Peyer's patch (tissue), 4 donors: ENCODE data around the gene ABCA9. TPM values are rescaled to one million over a fixed set of nuclear protein-coding genes. Genes with fewer than 3 reads are reported as not detected.
A peak's percentile ranks its signal among the peaks of the same experiment; 100 is the strongest.

Experiments used
- DNase-seq, 3 donors: peaks; one replicate each; pipeline ENCODE4 v3.0.0-alpha.2; 2017 to 2019
- H3K27ac ChIP-seq, 4 donors: fragments of 200-600 bp; sonication (generic); one replicate each; pipeline ENCODE4 v1.5.1; 2016 to 2019
- H3K27me3 ChIP-seq, 2 donors: fragments of 200-600 bp; sonication (generic); one replicate each; pipeline ENCODE4 v1.5.1; 2019
- H3K36me3 ChIP-seq, 3 donors: fragments of 200-600 bp; sonication (generic); one replicate each; pipeline ENCODE4 v1.5.1; 2016 to 2019
- H3K4me1 ChIP-seq, 4 donors: fragments of 200-600 bp; sonication (generic); one replicate each; pipeline ENCODE4 v1.5.1; 2016 to 2019
- H3K4me3 ChIP-seq, 4 donors: fragments of 200-600 bp; sonication (generic); 1 replicate in 3 of 4; 2 replicates in 1 of 4; pipeline ENCODE4 v1.5.1; 2016 to 2019; ENCODE audit warnings: mild to moderate bottlenecking in 1 of 4
- H3K9me3 ChIP-seq, 4 donors: fragments of 200-600 bp; sonication (generic); one replicate each; pipeline ENCODE4 v1.5.1; 2016 to 2019; ENCODE audit warnings: mild to moderate bottlenecking in 1 of 4
- POLR2A ChIP-seq, 2 donors: fragments of 450-650 bp; IDR thresholded peaks; one replicate each; pipeline ENCODE4 v1.5.1; 2017; ENCODE audit warnings: antibody characterized with exemption in 2 of 2, mild to moderate bottlenecking in 2 of 2, moderate library complexity in 2 of 2
- total RNA-seq, 4 donors: library from RNA; depleted of rRNA; stranded (reverse); fragments of >200 nt; gene quantifications; one replicate each; pipeline ENCODE4 v1.1.0, GENCODE V29; 2016
- TF ChIP-seq, protein P1 (sequence below), 6 experiments: fragments of 450-650 bp in 4 of 6; fragments of 200-600 bp in 2 of 6; sonication (generic) in 1 of 6; IDR thresholded peaks; one replicate each; pipeline ENCODE4 v1.5.1; 2017 to 2019; ENCODE audit warnings: antibody characterized with exemption in 6 of 6, mild to moderate bottlenecking in 3 of 6, moderate library complexity in 1 of 6

Gene ABCA9
- total RNA-seq, 4 donors from 2014 or later, result 8.6 to 35.9 (median 20.6) TPM

DNA sequence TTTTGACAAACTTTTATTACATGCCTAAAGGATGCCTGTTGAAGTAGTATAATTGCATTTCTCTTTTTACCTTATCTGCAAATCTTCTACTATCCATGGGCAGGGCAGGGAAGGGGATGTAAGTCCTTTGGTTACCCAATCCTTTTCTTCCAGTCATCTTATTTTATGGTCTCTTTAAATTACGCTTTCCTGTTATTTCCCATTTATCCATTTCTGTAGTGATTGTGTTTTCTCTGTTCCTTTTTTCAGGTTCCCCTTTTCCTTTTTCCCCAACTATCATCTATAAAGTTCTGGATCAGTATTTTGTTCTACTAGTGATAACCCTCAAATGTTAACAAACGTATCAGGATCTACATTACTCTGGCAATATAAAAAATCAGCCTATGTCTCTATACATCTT is 3.3 kb upstream of the ABCA9 start:
- DNase-seq, result no peak
- Histone ChIP-seq H3K27me3 (no peaks in the 10 kb centered on the region), H3K4me1 (no peaks in the 10 kb centered on the region), H3K4me3 (no peak overlapping the region), H3K27ac (no peak overlapping the region), H3K36me3 (no peaks in the 10 kb centered on the region), H3K9me3 (no peaks in the 10 kb centered on the region)
- TF ChIP-seq, protein P1, sequence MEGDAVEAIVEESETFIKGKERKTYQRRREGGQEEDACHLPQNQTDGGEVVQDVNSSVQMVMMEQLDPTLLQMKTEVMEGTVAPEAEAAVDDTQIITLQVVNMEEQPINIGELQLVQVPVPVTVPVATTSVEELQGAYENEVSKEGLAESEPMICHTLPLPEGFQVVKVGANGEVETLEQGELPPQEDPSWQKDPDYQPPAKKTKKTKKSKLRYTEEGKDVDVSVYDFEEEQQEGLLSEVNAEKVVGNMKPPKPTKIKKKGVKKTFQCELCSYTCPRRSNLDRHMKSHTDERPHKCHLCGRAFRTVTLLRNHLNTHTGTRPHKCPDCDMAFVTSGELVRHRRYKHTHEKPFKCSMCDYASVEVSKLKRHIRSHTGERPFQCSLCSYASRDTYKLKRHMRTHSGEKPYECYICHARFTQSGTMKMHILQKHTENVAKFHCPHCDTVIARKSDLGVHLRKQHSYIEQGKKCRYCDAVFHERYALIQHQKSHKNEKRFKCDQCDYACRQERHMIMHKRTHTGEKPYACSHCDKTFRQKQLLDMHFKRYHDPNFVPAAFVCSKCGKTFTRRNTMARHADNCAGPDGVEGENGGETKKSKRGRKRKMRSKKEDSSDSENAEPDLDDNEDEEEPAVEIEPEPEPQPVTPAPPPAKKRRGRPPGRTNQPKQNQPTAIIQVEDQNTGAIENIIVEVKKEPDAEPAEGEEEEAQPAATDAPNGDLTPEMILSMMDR (IDR thresholded peaks at IDR 0.05), result no peak
- no peak for TF ChIP-seq POLR2A (IDR thresholded peaks at IDR 0.05)

DNA sequence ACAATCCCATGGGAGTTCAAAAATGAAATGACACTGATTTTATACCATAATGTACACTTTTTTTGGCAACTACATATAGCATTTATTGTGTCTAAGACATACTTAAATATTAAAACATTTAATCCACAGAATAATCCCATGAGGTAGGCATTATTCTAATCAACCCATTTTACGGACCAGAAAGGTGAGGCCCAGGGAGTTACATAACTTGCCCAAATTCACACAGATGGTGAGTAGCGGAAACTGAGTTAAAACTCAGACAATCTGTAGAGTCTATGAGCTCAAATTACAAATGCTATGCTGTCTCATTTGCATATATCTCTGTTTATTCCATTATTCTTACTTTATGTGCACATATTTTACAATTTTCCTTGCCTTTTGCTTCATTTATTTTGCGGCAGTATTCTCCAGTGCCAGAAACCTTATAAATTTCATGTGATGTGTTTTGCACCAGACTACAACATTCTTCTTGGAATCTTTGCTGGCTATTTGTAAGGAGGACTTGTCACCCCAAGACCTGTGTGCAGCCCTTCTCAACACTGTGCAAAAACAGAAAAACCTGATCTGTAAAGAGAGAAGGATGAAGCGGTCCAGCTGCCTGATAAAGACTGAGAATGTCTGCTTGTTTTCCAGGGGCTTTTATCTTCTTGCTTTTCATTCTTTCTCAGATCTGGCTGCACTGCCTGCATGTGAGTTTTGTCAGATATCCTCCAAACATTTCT is 2.3 kb upstream of the ABCA9 start:
- H3K27ac ChIP-seq, result no peak overlapping the region
- H3K4me1 ChIP-seq, result no peaks in the 10 kb centered on the region
- no peak overlapping the region for H3K4me3 ChIP-seq
- no peaks in the 10 kb centered on the region for H3K27me3 ChIP-seq
- no peaks in the 10 kb centered on the region for H3K9me3 ChIP-seq
- TF ChIP-seq POLR2A (IDR thresholded peaks at IDR 0.05), result no peak
- TF ChIP-seq, protein P1 (IDR thresholded peaks at IDR 0.05), result no peak
- H3K36me3 ChIP-seq, result no peaks in the 10 kb centered on the region
- DNase-seq, result no peak

DNA sequence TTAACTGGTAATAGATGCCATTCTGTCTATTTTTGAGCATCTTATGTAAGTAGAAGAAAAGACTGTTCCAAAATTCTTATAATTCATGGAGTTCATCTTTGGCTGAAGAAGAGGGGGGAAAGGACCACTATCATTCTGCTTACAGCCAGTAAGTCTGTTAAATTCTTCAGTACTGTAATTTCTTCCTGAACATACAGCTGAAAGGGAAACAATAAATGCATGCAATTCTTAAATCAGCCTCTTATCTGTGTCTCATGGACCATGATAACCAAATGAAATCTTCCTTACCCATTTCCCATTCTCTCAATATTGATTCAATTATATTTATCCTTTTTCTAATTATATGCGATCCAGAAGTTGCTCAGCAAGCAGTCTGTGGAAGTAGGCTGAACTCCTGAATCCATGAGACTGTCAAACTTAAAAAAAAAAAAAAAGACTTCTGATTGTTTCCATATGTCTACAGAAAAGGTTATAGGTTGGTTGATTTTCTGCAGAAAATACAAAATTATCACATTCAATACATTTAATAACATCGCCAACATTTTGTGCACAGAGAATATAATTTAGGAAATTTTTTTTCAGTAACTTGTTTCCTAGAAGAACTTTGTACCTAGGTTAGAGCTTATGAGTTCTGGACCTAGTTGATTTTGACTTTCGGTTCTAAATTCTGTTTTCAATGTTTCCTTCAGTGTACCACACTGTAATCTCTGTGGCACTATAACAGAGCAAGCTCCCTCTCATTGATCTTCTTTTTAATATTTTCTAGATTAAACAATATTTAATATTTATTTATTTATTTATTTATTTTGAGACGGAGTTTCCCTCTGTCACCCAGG is 1.2 kb upstream of the ABCA9 start:
- H3K27ac ChIP-seq, result no peak overlapping the region
- H3K27me3 ChIP-seq, result no peaks in the 10 kb centered on the region
- no peak overlapping the region for H3K4me3 ChIP-seq
- H3K4me1 ChIP-seq, result no peaks in the 10 kb centered on the region
- no peaks in the 10 kb centered on the region for H3K9me3 ChIP-seq
- no peaks in the 10 kb centered on the region for H3K36me3 ChIP-seq
- no peak for TF ChIP-seq POLR2A (IDR thresholded peaks at IDR 0.05)
- TF ChIP-seq, protein P1 (IDR thresholded peaks at IDR 0.05), result no peak
- no peak for DNase-seq

DNA sequence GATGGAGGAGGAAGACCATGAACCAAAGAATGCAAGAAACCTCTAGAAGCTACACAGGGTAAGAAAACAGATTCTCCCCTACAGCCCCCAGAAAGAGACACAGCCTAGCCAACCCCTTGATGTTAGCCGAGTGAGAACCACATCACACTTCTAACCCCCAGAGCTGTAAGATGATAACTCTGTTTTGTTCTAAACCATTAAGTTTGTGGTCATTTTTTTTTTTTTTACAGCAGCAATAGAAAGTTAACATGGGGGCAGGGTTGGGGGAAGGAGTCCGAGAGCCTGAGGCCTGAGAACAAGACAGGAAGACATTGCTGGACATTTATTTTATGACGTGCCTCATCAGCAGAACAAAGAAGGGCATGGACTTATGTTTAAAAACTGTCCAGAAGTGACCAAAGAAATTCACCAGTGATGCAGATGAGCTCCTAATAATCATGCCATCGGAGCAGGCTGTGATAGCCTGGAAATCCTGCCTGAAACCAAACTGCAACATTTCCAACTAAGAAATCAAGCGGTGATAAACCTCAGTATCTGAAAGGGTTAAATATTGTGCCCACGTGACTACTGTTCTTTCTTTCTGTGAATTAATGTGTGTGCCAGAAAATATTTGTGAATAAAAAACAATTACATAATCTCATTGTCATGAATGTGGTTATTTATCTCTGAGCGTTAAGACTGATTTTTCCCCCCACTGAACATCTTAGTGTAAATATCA is 1.1 kb downstream of the ABCA9 start:
- DNase-seq, result no peak
- H3K4me1 ChIP-seq, result no peaks in the 10 kb centered on the region
- TF ChIP-seq, protein P1 (IDR thresholded peaks at IDR 0.05), result no peak
- TF ChIP-seq POLR2A (IDR thresholded peaks at IDR 0.05), result no peak
- no peak overlapping the region for H3K4me3 ChIP-seq
- no peak overlapping the region for H3K27ac ChIP-seq
- H3K36me3 ChIP-seq, result no peaks in the 10 kb centered on the region
- H3K9me3 ChIP-seq, result no peaks in the 10 kb centered on the region
- no peaks in the 10 kb centered on the region for H3K27me3 ChIP-seq

DNA sequence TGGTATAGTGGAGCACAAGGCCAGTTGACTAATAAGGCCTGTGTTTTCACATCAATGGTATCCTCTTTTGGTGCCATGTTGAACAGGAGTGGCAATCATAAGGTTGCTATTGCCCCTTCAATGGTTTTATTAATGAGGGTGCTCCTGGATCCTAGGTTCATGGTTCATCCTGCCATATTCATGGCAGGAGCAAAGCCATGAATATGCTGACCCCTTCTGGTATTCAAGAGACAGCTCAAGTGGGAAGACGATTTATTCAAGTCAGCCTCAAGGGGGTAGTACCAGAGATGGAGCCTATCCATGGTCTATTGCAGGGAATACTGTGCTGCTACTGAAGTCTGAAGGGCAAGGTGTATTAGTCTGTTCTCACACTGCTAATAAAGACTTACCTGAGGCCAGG is 2.6 kb downstream of the ABCA9 start:
- Histone ChIP-seq H3K4me3 (no peak overlapping the region), H3K4me1 (no peaks in the 10 kb centered on the region), H3K27me3 (no peaks in the 10 kb centered on the region), H3K27ac (no peak overlapping the region), H3K9me3 (no peaks in the 10 kb centered on the region), H3K36me3 (no peaks in the 10 kb centered on the region)
- no peak for DNase-seq
- TF ChIP-seq POLR2A (IDR thresholded peaks at IDR 0.05), result no peak
- TF ChIP-seq, protein P1 (IDR thresholded peaks at IDR 0.05), result peak in 3 of 6 experiments; percentile 53 to 59 (median 58)
